Renal pelvis (tissue), 12 donors: Measurements from ENCODE around the gene UNC93B1. TPM values are rescaled to one million over a fixed set of nuclear protein-coding genes. Genes with fewer than 3 reads are reported as not detected.

Experiments used
- DNase-seq: peaks from one replicate; pipeline ENCODE4 v3.0.0-alpha.2; 2013
- long read RNA-seq, 16 experiments: transcript quantifications; one replicate each; lab custom pipeline, GENCODE V29; 2026
- polyA plus RNA-seq, 3 donors: library from polyadenylated mRNA; unstranded; fragments of 120-200 nt; gene quantifications; one replicate each; pipeline ENCODE4 v1.2.1, GENCODE V29; 2013; ENCODE audit not compliant: insufficient read length in 3 of 3

Gene UNC93B1
- 10 to 100 TPM; 11.1 to 13.1 (median 11.4) TPM for polyA plus RNA-seq
- long read RNA-seq, donor 1, transcript UNC93B1-201 (11 exons, 2,316 nt), result major isoform, 7 of 7 reads
- long read RNA-seq, donor 1, partial matches to known transcripts, result 0 of 7 reads
- long read RNA-seq, donor 1, other reads (novel, unspliced or antisense), result 0 of 7 reads
- long read RNA-seq, donor 2, transcript UNC93B1-201 (11 exons, 2,316 nt), result major isoform, 6 of 6 reads
- long read RNA-seq, donor 2, partial matches to known transcripts, result 0 of 6 reads
- long read RNA-seq, donor 2, other reads (novel, unspliced or antisense), result 0 of 6 reads
- long read RNA-seq, donor 3, transcript UNC93B1-201 (11 exons, 2,316 nt), result major isoform, 5 of 5 reads
- long read RNA-seq, donor 3, partial matches to known transcripts, result 0 of 5 reads
- long read RNA-seq, donor 3, other reads (novel, unspliced or antisense), result 0 of 5 reads
- long read RNA-seq, donor 4, transcript UNC93B1-201 (11 exons, 2,316 nt), result major isoform, 5 of 6 reads
- long read RNA-seq, donor 4, partial matches to known transcripts, result 0 of 6 reads
- long read RNA-seq, donor 4, other reads (novel, unspliced or antisense), result 0 of 6 reads
- long read RNA-seq, donor 5, partial matches to known transcripts, result 0 of 1 reads
- long read RNA-seq, donor 5, other reads (novel, unspliced or antisense), result 0 of 1 reads
- long read RNA-seq, donor 6, partial matches to known transcripts, result 0 of 3 reads
- long read RNA-seq, donor 6, other reads (novel, unspliced or antisense), result 0 of 3 reads
- long read RNA-seq, donor 7, partial matches to known transcripts, result 0 of 4 reads
- long read RNA-seq, donor 7, other reads (novel, unspliced or antisense), result 0 of 4 reads
- long read RNA-seq, donor 8, partial matches to known transcripts, result 0 of 1 reads
- long read RNA-seq, donor 8, other reads (novel, unspliced or antisense), result 0 of 1 reads
- long read RNA-seq, donor 9, transcript UNC93B1-201 (11 exons, 2,316 nt), result major isoform, 10 of 10 reads
- long read RNA-seq, donor 9, partial matches to known transcripts, result 0 of 10 reads
- long read RNA-seq, donor 9, other reads (novel, unspliced or antisense), result 0 of 10 reads
- long read RNA-seq, donor 10, partial matches to known transcripts, result 0 of 4 reads
- long read RNA-seq, donor 10, other reads (novel, unspliced or antisense), result 0 of 4 reads
- long read RNA-seq, donor 11, partial matches to known transcripts, result 0 of 1 reads
- long read RNA-seq, donor 11, other reads (novel, unspliced or antisense), result 0 of 1 reads
- long read RNA-seq, donor 12, transcript UNC93B1-201 (11 exons, 2,316 nt), result major isoform, 10 of 10 reads
- long read RNA-seq, donor 12, partial matches to known transcripts, result 0 of 10 reads
- long read RNA-seq, donor 12, other reads (novel, unspliced or antisense), result 0 of 10 reads
- long read RNA-seq, donor 13, partial matches to known transcripts, result 0 of 1 reads
- long read RNA-seq, donor 13, other reads (novel, unspliced or antisense), result 0 of 1 reads
- long read RNA-seq, donor 14, result 0 reads
- long read RNA-seq, donor 15, transcript UNC93B1-201 (11 exons, 2,316 nt), result major isoform, 6 of 7 reads
- long read RNA-seq, donor 15, partial matches to known transcripts, result 0 of 7 reads
- long read RNA-seq, donor 15, other reads (novel, unspliced or antisense), result 0 of 7 reads
- long read RNA-seq, donor 16, transcript UNC93B1-201 (11 exons, 2,316 nt), result major isoform, 11 of 11 reads
- long read RNA-seq, donor 16, partial matches to known transcripts, result 0 of 11 reads
- long read RNA-seq, donor 16, other reads (novel, unspliced or antisense), result 0 of 11 reads

DNA sequence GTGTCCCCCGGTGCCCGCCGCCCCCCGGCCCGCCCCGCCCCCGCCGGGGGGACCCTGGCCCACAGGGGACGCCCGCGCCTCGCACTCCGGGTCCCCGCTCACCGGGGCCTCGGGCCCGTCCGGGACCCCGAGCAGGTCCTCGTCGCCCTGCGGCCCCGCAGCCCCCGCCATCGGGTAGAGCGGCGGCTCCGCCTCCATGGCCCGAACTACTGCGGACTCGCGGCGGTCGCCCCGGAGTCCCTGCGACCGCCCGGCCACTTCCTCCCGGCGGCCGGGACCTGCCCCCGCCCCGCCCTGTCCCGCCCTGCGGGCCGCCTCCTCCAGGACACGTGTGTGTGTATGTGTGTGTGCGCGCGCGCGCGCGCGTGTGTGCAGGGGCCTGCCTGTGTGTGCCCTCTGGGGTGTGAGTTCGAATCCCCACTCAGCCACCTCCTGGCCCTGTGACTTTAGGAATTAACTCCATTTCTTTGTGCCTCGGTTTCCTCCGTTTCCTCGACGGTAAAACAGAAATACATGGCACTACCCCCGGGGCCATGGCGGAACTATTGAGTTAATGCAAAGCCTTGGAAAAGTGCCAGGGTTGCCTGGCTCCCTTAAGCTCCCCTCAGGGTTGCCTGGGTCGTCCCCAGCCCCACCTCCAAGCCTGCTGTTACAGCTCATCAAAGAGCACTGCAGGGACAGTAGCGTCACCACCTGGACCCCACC lies at the start of gene UNC93B1:
Gene UNC93B1, minus strand, starts transcription at position 252 of the 705 bp plus-strand sequence. Its CDS starts 54 bp downstream, at position 198.
- peak; percentile 75 for DNase-seq

- DNase-seq, result no peak
Observed at GRCh38 chr11:68053117-68053516, 49.2 kb upstream of the UNC93B1 start.

DNA sequence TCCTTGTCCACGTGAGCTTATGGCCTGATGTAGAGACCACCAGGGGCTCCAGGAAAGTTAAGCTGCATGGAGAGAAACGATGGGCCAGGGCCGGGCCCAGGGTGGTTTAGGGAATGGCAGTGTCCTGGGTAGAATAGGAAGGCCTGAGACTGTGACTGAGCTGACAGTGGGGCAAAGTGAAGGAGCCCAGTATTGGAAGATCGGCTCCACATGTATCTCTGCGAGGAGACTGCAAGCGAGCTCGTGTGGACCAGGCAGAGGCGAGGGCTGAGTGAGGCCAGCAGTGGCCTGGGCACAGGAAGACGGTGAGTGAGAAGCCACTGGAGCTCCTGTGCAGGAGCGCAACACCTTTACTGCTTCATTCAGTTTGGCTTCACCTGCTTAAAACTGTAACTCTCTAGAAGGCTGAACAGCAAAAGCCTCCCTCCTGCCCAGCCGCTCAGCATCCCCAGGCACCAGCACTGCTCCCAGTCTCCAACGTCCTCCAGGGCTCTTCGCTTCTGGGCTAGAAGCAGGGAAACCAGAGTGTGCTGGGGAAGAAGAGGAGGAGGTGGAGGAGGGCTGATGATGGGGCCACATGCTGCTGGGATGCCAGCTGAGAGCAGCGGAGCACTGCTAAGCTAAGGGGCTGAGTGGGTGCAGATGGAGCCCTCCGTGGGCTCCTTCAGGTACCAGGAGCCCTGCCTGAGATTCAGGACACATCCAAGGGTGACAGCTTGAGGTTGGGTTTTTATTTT lies 48.4 kb upstream of the UNC93B1 start:
- no peak for DNase-seq

GRCh38 chr11:68051191-68052136 lies 47.6 kb upstream of the UNC93B1 start:
- DNase-seq, result no peak

DNA sequence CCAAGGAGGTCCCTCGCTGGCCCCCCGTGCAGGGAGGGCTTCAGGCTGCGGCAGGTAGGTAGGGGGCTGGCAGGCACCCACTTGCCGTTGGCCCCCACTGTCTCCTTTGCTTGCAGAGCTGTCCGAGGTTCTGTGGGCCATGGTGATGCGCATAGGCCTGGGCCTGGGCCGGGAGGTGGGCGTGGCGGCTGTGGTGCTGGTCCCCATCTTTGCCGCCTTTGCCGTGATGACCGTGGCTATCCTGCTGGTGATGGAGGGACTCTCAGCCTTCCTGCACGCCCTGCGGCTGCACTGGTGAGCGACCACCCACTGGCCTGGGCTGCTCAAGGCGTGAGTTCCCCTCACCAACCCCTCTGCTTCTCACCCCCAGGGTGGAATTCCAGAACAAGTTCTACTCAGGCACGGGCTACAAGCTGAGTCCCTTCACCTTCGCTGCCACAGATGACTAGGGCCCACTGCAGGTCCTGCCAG lies 46.5 kb upstream of the UNC93B1 start:
- no peak for DNase-seq

DNA sequence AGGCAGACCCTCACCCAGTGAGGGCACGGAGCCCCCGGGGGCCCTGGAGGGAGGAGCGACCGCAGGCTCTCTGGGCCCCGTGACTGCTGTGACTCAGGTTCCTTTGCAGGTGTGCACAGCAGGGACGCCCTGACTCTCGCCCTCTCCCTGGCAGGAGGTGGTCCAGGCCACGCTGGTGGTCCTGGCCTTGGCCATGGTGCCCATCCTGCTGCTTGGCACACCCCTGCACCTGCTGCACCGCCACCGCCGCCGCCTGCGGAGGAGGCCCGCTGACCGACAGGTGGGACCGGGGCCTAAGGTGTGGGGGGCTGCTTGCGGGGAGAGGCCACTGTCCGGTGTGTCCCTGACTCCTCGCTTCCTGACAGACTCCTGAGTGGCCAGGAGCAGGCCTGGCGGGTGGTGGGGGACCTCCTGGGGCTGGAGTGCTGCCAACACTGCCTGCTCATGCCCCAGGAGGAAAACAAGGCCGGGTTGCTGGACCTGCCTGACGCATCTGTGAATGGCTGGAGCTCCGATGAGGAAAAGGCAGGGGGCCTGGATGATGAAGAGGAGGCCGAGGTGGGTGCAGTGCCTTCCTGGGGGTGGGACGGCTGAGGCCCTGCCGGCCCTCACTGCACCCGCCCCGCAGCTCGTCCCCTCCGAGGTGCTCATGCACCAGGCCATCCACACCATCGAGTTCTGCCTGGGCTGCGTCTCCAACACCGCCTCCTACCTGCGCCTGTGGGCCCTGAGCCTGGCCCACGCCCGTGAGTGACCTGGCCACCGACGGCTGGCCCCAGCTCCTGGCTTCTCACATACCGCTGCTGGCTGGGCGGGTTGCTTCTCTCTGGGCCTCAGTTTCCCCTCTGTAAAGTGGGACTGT lies 45.8 kb upstream of the UNC93B1 start:
- no peak for DNase-seq

GRCh38 chr11:68048681-68049508 lies 45.0 kb upstream of the UNC93B1 start:
- no peak for DNase-seq

DNA sequence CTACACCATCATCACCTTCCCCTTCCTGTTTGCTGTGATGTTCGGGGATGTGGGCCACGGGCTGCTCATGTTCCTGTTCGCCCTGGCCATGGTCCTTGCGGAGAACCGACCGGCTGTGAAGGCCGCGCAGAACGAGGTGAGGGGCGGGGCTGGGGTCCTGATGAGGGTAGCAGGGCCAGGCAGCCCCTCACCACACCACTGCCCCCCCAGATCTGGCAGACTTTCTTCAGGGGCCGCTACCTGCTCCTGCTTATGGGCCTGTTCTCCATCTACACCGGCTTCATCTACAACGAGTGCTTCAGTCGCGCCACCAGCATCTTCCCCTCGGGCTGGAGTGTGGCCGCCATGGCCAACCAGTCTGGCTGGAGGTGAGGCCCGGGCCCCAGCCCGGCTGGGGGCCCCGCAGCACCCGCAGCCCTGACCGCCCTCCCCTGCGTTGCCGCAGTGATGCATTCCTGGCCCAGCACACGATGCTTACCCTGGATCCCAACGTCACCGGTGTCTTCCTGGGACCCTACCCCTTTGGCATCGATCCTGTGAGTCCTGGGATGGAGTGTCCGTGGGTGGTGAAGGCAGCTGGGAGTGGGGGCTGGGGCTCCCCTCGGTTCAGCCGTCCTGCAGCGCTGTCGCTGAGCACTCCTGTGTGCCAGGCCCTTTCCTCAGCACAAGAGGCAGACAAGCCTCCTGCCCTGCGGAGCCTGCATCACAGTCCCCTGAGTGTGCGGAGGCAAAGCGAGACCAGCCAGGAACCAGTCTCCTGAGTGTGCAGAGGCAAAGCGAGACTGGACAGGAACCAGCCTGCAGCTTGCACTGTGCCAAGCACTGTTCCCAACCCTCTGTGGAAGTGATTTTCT lies 43.8 kb upstream of the UNC93B1 start:
- no peak for DNase-seq

- DNase-seq, result no peak
Observed at GRCh38 chr11:68044898-68045351, 41.0 kb upstream of the UNC93B1 start.

DNA sequence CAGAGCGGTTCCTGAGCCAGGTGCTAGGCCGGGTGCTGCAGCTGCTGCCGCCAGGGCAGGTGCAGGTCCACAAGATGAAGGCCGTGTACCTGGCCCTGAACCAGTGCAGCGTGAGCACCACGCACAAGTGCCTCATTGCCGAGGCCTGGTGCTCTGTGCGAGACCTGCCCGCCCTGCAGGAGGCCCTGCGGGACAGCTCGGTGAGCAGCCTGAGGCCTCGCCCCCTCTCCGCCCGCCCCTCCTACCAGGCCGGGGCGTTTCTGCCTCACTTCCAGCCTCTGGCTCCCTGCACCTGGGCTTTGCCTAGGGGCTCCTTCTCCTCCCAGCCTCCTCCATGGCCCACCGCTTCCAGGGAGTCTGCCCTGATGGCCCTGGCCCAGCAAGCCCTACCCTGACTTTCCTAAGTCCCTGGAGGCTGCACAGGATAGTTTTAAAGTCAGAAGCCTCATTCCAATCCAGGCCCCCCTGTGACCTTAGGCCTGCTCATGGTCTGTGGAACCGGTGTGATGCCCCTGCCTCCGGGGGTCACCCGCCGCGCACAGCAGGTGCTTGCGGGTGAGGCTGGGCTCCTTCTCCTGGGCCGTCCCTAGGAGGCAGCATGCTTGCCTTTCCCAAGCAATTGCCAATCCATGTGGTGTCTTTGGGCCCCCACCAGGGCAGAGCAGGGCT lies 40.4 kb upstream of the UNC93B1 start:
- no peak for DNase-seq

- DNase-seq, result no peak
Observed at GRCh38 chr11:68043349-68044144, 39.6 kb upstream of the UNC93B1 start.

DNA sequence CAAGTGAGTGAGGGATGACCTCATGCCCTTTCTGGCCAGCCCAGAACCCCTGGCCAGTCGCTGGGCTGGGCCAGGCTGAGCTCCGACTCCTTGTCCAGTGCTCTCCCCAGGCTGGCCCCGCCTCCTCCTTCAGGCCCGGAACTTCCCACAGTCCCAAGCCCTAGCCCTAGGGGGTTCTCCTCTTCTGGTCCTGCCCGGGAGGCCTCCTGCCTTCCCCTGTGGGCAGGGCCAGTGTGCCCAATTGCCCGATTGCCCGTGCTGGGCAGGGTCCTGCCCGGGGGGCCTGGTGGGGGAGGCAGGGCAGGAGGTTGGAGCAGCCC lies 39.1 kb upstream of the UNC93B1 start:
- DNase-seq, result no peak

DNA sequence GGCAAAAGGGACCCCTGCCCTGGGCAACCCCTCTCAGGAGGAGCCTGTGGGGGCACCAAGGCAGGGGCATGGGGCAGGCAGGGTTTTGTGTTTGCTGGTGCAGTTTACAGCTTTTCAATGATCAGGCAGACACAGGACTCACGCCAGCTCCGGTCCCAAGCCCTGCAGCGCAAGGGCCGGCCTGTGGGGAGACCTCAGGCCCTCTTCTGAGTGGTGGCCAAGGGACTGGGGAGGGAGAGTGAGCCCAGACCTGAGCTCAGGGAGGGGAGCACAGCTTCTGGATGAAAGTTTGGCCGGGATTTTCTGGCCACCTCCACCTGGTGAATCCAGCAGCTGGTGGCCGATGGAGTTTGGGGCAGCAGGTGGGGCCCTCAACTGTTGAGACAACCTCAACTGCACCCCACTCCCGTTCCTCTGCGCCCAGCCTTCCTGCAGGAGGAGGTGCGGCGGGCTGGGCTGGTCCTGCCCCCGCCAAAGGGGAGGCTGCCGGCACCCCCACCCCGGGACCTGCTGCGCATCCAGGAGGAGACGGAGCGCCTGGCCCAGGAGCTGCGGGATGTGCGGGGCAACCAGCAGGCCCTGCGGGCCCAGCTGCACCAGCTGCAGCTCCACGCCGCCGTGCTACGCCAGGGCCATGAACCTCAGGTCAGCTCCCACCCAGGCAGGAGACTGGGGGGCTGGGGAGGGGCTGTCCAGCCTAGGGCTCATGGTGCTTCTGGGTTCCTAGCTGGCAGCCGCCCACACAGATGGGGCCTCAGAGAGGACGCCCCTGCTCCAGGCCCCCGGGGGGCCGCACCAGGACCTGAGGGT lies 38.5 kb upstream of the UNC93B1 start:
- no peak for DNase-seq
